ENCODE data around the gene CD84. TPM values are rescaled to one million over a fixed set of nuclear protein-coding genes. Genes with fewer than 3 reads are reported as not detected.

The CD84 gene
- total RNA-seq, 4 donors from 2014 or later = 0.61 to 9.0 (median 2.4) TPM

GRCh38 chr1:160606611-160607010, 27.3 kb upstream of the CD84 start:
- WGBS, 2 donors = 62 to 82% methylated on average over 1 of the region's 1 CpG
- Histone ChIP-seq H3K4me1 (no peaks in the 10 kb centered on the region), H3K4me3 (no peak overlapping the region), H3K9me3 (peaks cover 0 to 1% (median under 1%) of the 10 kb centered on the region in 3 donors), H3K27me3 (peaks cover 0 to 12% (median 0%) of the 10 kb centered on the region in 4 donors), H3K27ac (no peak overlapping the region), H3K36me3 (no peaks in the 10 kb centered on the region)
- TF ChIP-seq CTCF (IDR thresholded peaks at IDR 0.05) (no peak), POLR2A (IDR thresholded peaks at IDR 0.05) (no peak)
- DNase-seq = no peak
- intact Hi-C loops (cut with DNase I) = loop anchor here (5.0 kb wide), 1 partner anchor 174 kb away; no protein-coding TSS in a partner anchor

GRCh38 chr1:160605792-160606479, 26.6 kb upstream of the CD84 start:
- H3K27me3 ChIP-seq = peaks cover 0 to 12% (median 0%) of the 10 kb centered on the region in 4 donors
- intact Hi-C loops (cut with DNase I) = loop anchor here (5.0 kb wide), 1 partner anchor 174 kb away; no protein-coding TSS in a partner anchor
- WGBS, 2 donors = 42 to 51% methylated on average over 4 of the region's 4 CpGs

GRCh38 chr1:160605205-160605604, 25.9 kb upstream of the CD84 start:
- Histone ChIP-seq H3K36me3 (no peaks in the 10 kb centered on the region), H3K9me3 (peaks cover 0 to 11% (median 8%) of the 10 kb centered on the region in 3 donors), H3K27ac (no peak overlapping the region), H3K4me1 (no peaks in the 10 kb centered on the region), H3K27me3 (peaks cover 0 to 10% (median 0%) of the 10 kb centered on the region in 4 donors), H3K4me3 (no peak overlapping the region)
- intact Hi-C loops (cut with DNase I) = loop anchor here (5.0 kb wide), 1 partner anchor 173 kb away; no protein-coding TSS in a partner anchor
- 80 to 82% methylated on average over 2 of the region's 2 CpGs for WGBS, 2 donors
- DNase-seq = no peak
- TF ChIP-seq CTCF (IDR thresholded peaks at IDR 0.05) = no peak
- TF ChIP-seq POLR2A (IDR thresholded peaks at IDR 0.05) = no peak

More at GRCh38 chr1:160605792-160606479, 26.6 kb upstream of the CD84 start:
- H3K27ac ChIP-seq = no peak overlapping the region
- H3K4me3 ChIP-seq = no peak overlapping the region
- no peaks in the 10 kb centered on the region for H3K4me1 ChIP-seq
- no peak for TF ChIP-seq CTCF (IDR thresholded peaks at IDR 0.05)
- no peak for TF ChIP-seq POLR2A (IDR thresholded peaks at IDR 0.05)
- no peaks in the 10 kb centered on the region for H3K36me3 ChIP-seq
- peaks cover 0 to 8% (median 7%) of the 10 kb centered on the region in 3 donors for H3K9me3 ChIP-seq
- DNase-seq = no peak

- no peaks in the 10 kb centered on the region for H3K36me3 ChIP-seq
- no peak for TF ChIP-seq CTCF (IDR thresholded peaks at IDR 0.05)
- TF ChIP-seq POLR2A (IDR thresholded peaks at IDR 0.05) = no peak
- WGBS, 2 donors = 71 to 77% methylated on average over 2 of the region's 2 CpGs
- no peak overlapping the region for H3K27ac ChIP-seq
- DNase-seq = no peak
- H3K27me3 ChIP-seq = no peaks in the 10 kb centered on the region
- intact Hi-C loops (cut with DNase I) = no loop called here
- H3K4me3 ChIP-seq = no peak overlapping the region
- no peaks in the 10 kb centered on the region for H3K4me1 ChIP-seq
- H3K9me3 ChIP-seq = peaks cover 0 to 11% (median 8%) of the 10 kb centered on the region in 3 donors
Measured at GRCh38 chr1:160597705-160598104, 18.4 kb upstream of the CD84 start.

GRCh38 chr1:160597051-160597450, 17.8 kb upstream of the CD84 start:
- Histone ChIP-seq H3K27ac (no peak overlapping the region), H3K27me3 (no peaks in the 10 kb centered on the region), H3K9me3 (peaks cover 0 to 11% (median 8%) of the 10 kb centered on the region in 3 donors), H3K36me3 (no peaks in the 10 kb centered on the region), H3K4me3 (no peak overlapping the region), H3K4me1 (no peaks in the 10 kb centered on the region)
- intact Hi-C loops (cut with DNase I) = no loop called here
- TF ChIP-seq CTCF (IDR thresholded peaks at IDR 0.05) = no peak
- no peak for DNase-seq
- 71 to 89% methylated on average over 1 of the region's 1 CpG for WGBS, 2 donors
